H9 (cell line): ENCODE results near the gene SNTG2. TPM values are rescaled to one million over a fixed set of nuclear protein-coding genes. Genes with fewer than 3 reads are reported as not detected.
A peak's percentile ranks its signal among the peaks of the same experiment; 100 is the strongest.

Experiments used
- DNase-seq: peaks from one replicate; pipeline ENCODE4 v3.0.0-alpha.2; 2017
- H2AFZ ChIP-seq: one replicate; pipeline ENCODE4 v1.6.1; 2013; ENCODE audit warnings: mild to moderate bottlenecking, low read length, control low read depth, moderate library complexity
- H2AK5ac ChIP-seq: 2 replicates; pipeline ENCODE4 v1.6.1; 2013; ENCODE audit warnings: low read length, control low read depth, mixed read lengths; ENCODE audit not compliant: insufficient read length
- H2BK120ac ChIP-seq: one replicate; pipeline ENCODE4 v1.6.1; 2013; ENCODE audit warnings: low read depth, mild to moderate bottlenecking, low read length, control low read depth, inconsistent platforms; ENCODE audit not compliant: poor library complexity, severe bottlenecking
- H2BK12ac ChIP-seq: 2 replicates; pipeline ENCODE4 v1.6.1; 2013; ENCODE audit warnings: low read length, control low read depth, mixed read lengths, low read depth; ENCODE audit not compliant: insufficient read length
- H2BK15ac ChIP-seq: 2 replicates; pipeline ENCODE4 v1.6.1; 2013; ENCODE audit warnings: low read depth, low read length, control low read depth
- H2BK20ac ChIP-seq: one replicate; pipeline ENCODE4 v1.6.1; 2013; ENCODE audit warnings: low read depth, mild to moderate bottlenecking, low read length, control low read depth, inconsistent platforms; ENCODE audit not compliant: poor library complexity, severe bottlenecking
- H2BK5ac ChIP-seq: 2 replicates; pipeline ENCODE4 v1.6.1; 2013; ENCODE audit warnings: low read length, control low read depth, mixed read lengths; ENCODE audit not compliant: insufficient read length
- H3K14ac ChIP-seq: 2 replicates; pipeline ENCODE4 v1.6.1; 2013; ENCODE audit warnings: low read length, control low read depth; ENCODE audit not compliant: insufficient read depth
- H3K18ac ChIP-seq: 2 replicates; pipeline ENCODE4 v1.6.1; 2013; ENCODE audit warnings: low read depth, mild to moderate bottlenecking, mixed read lengths, low read length, control low read depth; ENCODE audit not compliant: insufficient read length
- H3K23ac ChIP-seq: 2 replicates; pipeline ENCODE4 v1.6.1; 2013; ENCODE audit warnings: low read length, control low read depth, mixed read lengths, low read depth; ENCODE audit not compliant: insufficient read length
- H3K23me2 ChIP-seq: 2 replicates; pipeline ENCODE4 v1.6.1; 2013; ENCODE audit warnings: low read depth, mild to moderate bottlenecking, mixed read lengths, low read length, control low read depth; ENCODE audit not compliant: insufficient read length, poor library complexity, severe bottlenecking
- H3K27ac ChIP-seq: 2 replicates; pipeline ENCODE4 v1.5.1; 2013; ENCODE audit warnings: low read length, control low read depth, mixed read lengths, low read depth; ENCODE audit not compliant: insufficient read length
- H3K27me3 ChIP-seq: 2 replicates; pipeline ENCODE4 v1.6.1; 2013; ENCODE audit warnings: low read length, control low read depth, inconsistent platforms; ENCODE audit not compliant: insufficient read depth
- H3K4ac ChIP-seq: 2 replicates; pipeline ENCODE4 v1.6.1; 2013; ENCODE audit warnings: low read depth, mild to moderate bottlenecking, control low read depth, inconsistent platforms, low read length, moderate library complexity
- H3K4me1 ChIP-seq: 2 replicates; pipeline ENCODE4 v1.6.1; 2013; ENCODE audit warnings: low read length, control low read depth, inconsistent platforms; ENCODE audit not compliant: insufficient read depth
- H3K4me2 ChIP-seq: 2 replicates; pipeline ENCODE4 v1.6.1; 2013; ENCODE audit warnings: low read length, control low read depth, mixed read lengths; ENCODE audit not compliant: insufficient read length, insufficient read depth
- H3K56ac ChIP-seq: 2 replicates; pipeline ENCODE4 v1.6.1; 2013; ENCODE audit warnings: low read depth, mild to moderate bottlenecking, mixed read lengths, low read length, control low read depth; ENCODE audit not compliant: insufficient read length
- H3K79me1 ChIP-seq: 2 replicates; pipeline ENCODE4 v1.6.1; 2013; ENCODE audit warnings: low read depth, mild to moderate bottlenecking, moderate library complexity, low read length, control low read depth, inconsistent platforms; ENCODE audit not compliant: insufficient read depth, poor library complexity, severe bottlenecking
- H3K79me2 ChIP-seq: 2 replicates; pipeline ENCODE4 v1.6.1; 2013; ENCODE audit warnings: low read length, control low read depth, inconsistent platforms; ENCODE audit not compliant: insufficient read depth
- H3K9ac ChIP-seq: 2 replicates; pipeline ENCODE4 v1.6.1; 2013; ENCODE audit warnings: low read length, control low read depth, mixed read lengths; ENCODE audit not compliant: insufficient read length; ENCODE audit errors: extremely low read depth
- H3K9me3 ChIP-seq: one replicate; pipeline ENCODE4 v1.6.1; 2013; ENCODE audit warnings: low read depth, low read length, inconsistent platforms; ENCODE audit not compliant: control insufficient read depth
- H3T11ph ChIP-seq: one replicate; pipeline ENCODE4 v1.6.1; 2013; ENCODE audit warnings: mild to moderate bottlenecking, low read length, control low read depth, inconsistent platforms
- H4K20me1 ChIP-seq: one replicate; pipeline ENCODE4 v1.6.1; 2013; ENCODE audit not compliant: control insufficient read depth, insufficient read length, insufficient read depth
- H4K5ac ChIP-seq: 2 replicates; pipeline ENCODE4 v1.6.1; 2013; ENCODE audit warnings: low read depth, mild to moderate bottlenecking, mixed read lengths, low read length, control low read depth; ENCODE audit not compliant: insufficient read length
- H4K8ac ChIP-seq: replicated peaks from 2 replicates; pipeline ENCODE4 v1.6.1; 2013; ENCODE audit warnings: low read length, control low read depth, mixed read lengths, low read depth; ENCODE audit not compliant: insufficient read length
- H4K91ac ChIP-seq: 2 replicates; pipeline ENCODE4 v1.6.1; 2013; ENCODE audit warnings: low read depth, mild to moderate bottlenecking, moderate library complexity, mixed read lengths, low read length, control low read depth; ENCODE audit not compliant: insufficient read length
- H3K27ac Mint-ChIP-seq, 3 experiments: 2 replicates in 2 of 3; 3 replicates in 1 of 3; pipeline ENCODE4 v1.8.0; 2020 to 2021; ENCODE audit warnings: mixed read lengths in 3 of 3, mild to moderate bottlenecking in 1 of 3, moderate library complexity in 1 of 3
- H3K27me3 Mint-ChIP-seq: 2 replicates; pipeline ENCODE4 v1.8.0; 2021; ENCODE audit warnings: low read depth, mild to moderate bottlenecking, moderate library complexity, mixed read lengths
- H3K36me3 Mint-ChIP-seq, 3 experiments: 2 replicates in 2 of 3; 3 replicates in 1 of 3; pipeline ENCODE4 v1.8.0; 2020 to 2021; ENCODE audit warnings: low read depth in 3 of 3, mixed read lengths in 3 of 3; ENCODE audit not compliant: insufficient read depth in 1 of 3
- H3K4me1 Mint-ChIP-seq, 2 experiments: 2 replicates each; pipeline ENCODE4 v1.8.0; 2020; ENCODE audit warnings: mixed read lengths in 2 of 2
- H3K4me3 Mint-ChIP-seq, 2 experiments: 2 replicates in 1 of 2; 3 replicates in 1 of 2; pipeline ENCODE4 v1.8.0; 2020 to 2021; ENCODE audit warnings: mild to moderate bottlenecking in 2 of 2, mixed read lengths in 2 of 2, moderate library complexity in 1 of 2
- H3K9me3 Mint-ChIP-seq, 2 experiments: 2 replicates in 1 of 2; 3 replicates in 1 of 2; pipeline ENCODE4 v1.8.0; 2020; ENCODE audit warnings: mild to moderate bottlenecking in 2 of 2, mixed read lengths in 2 of 2, moderate library complexity in 1 of 2
- WGBS: extraction: QIAGEN DNeasy Blood & Tissue Kit; methylation state at CpG from one replicate; pipeline ENCODE4 v1.1.7; 2013; ENCODE audit warnings: missing lambda C conversion rate, low lambda C conversion rate, mixed read lengths; ENCODE audit not compliant: insufficient read length; ENCODE audit errors: extremely low coverage; 5-methylcytosine and 5-hydroxymethylcytosine counted together
- total RNA-seq: library from RNA; stranded (reverse); gene quantifications from 2 replicates; pipeline ENCODE4 v1.2.1, GENCODE V29; 2021
- TF ChIP-seq, protein P1 (sequence below): fragments of 200-600 bp; sonication (generic); conservative IDR thresholded peaks from 3 replicates; pipeline ENCODE4 v1.8.0; 2021; ENCODE audit warnings: antibody characterized with exemption, mild to moderate bottlenecking

Gene SNTG2
- total RNA-seq, 1 experiment from 2014 or later: 13.2 TPM

DNA sequence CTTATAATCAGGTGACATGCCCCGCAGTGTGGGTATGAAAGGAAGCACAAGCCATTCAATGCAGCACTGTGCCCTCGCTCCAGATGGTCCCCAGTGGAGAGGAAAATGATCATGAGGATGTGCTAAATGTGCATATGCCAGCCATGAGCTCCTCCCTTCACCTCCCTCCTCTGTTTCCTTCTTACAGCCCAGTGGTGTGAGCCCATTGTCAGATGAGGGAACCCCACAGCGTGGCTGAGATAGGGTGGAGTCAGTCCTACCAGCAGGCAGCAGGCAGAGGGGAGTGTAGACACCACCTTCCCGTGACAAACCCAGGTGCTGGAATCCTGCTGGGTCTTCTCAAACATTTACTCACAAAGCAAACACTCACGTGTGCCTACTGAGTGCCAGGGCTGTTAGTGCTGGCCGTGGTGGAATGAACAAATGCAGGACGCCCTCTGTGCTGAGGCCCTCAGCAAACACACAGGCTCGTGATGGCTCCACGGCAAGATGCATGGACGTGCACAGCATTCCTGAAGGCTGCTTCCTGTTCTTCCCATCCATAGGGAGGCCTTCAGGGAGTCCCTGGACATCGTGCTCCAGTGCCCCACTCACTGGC lies 280.9 kb downstream of the SNTG2 start:
- Histone ChIP-seq H3K79me2 (no peaks in the 10 kb centered on the region), H2BK5ac (no peak overlapping the region), H3K4me1 (no peaks in the 10 kb centered on the region; the same call in 1 of the 2 replicates), H2BK15ac (no peak overlapping the region), H3T11ph (no peak overlapping the region), H3K23ac (no peak overlapping the region), H3K56ac (no peak overlapping the region), H3K27me3 (no peaks in the 10 kb centered on the region), H3K18ac (no peak overlapping the region), H3K79me1 (no peaks in the 10 kb centered on the region), H2AFZ (no peak overlapping the region), H4K91ac (no peak overlapping the region), H3K9me3 (peaks cover 9% of the 10 kb centered on the region), H3K14ac (no peak overlapping the region), H4K5ac (no peak overlapping the region), H2BK20ac (no peak overlapping the region), H2BK12ac (no peak overlapping the region), H4K20me1 (no peaks in the 10 kb centered on the region), H3K4me2 (no peak overlapping the region), H2BK120ac (no peak overlapping the region), H3K4ac (no peak overlapping the region), H3K9ac (no peak overlapping the region), H4K8ac (no peak overlapping the region), H3K23me2 (no peaks in the 10 kb centered on the region), H2AK5ac (no peak overlapping the region), H3K27ac (no peak overlapping the region)
- no peaks in the 10 kb centered on the region; the same call in 1 of the 2 replicates for H3K27me3 Mint-ChIP-seq
- DNase-seq: no peak
- peaks cover 23 to 24% of the 10 kb centered on the region in 2 experiments for H3K9me3 Mint-ChIP-seq
- H3K36me3 Mint-ChIP-seq: peaks cover 21 to 32% (median 23%) of the 10 kb centered on the region in 3 experiments; a peak in 6 of 7 replicates
- WGBS: no CpG with 5 or more reads among the region's 11 CpGs
- peaks cover 7 to 8% of the 10 kb centered on the region in 2 experiments for H3K4me1 Mint-ChIP-seq
- H3K4me3 Mint-ChIP-seq: no peak overlapping the region
- TF ChIP-seq, protein P1, sequence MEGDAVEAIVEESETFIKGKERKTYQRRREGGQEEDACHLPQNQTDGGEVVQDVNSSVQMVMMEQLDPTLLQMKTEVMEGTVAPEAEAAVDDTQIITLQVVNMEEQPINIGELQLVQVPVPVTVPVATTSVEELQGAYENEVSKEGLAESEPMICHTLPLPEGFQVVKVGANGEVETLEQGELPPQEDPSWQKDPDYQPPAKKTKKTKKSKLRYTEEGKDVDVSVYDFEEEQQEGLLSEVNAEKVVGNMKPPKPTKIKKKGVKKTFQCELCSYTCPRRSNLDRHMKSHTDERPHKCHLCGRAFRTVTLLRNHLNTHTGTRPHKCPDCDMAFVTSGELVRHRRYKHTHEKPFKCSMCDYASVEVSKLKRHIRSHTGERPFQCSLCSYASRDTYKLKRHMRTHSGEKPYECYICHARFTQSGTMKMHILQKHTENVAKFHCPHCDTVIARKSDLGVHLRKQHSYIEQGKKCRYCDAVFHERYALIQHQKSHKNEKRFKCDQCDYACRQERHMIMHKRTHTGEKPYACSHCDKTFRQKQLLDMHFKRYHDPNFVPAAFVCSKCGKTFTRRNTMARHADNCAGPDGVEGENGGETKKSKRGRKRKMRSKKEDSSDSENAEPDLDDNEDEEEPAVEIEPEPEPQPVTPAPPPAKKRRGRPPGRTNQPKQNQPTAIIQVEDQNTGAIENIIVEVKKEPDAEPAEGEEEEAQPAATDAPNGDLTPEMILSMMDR: no peak
- H3K27ac Mint-ChIP-seq: peak overlapping the region in 1 of 3 experiments; percentile 72; a peak in 1 of 7 replicates
